ENCODE data around the gene TOR3A. TPM values are rescaled to one million over a fixed set of nuclear protein-coding genes. Genes with fewer than 3 reads are reported as not detected.

Gene TOR3A
- total and polyA plus RNA-seq, 2 of the 13 experiments (the other 11 are each of a cell fraction or from before 2014, with no cell fraction given), result 14.7 to 28.4 TPM

GRCh38 chr1:179081687-179082332 lies at the start of gene TOR3A (continued):
- TF ChIP-seq PREB (CRISPR knock-in tag; IDR thresholded peaks at IDR 0.05) (no peak), RARA (CRISPR knock-in tag; IDR thresholded peaks at IDR 0.05) (no peak), ZNF850 (CRISPR knock-in tag; conservative IDR thresholded peaks at IDR 0.05) (no peak; the same call in 1 of the 2 replicates), EEA1 (CRISPR knock-in tag; IDR thresholded peaks at IDR 0.05; ENCODE audit: borderline replicate concordance) (no peak; the same call in 1 of the 2 replicates), ZFAT (CRISPR knock-in tag; conservative IDR thresholded peaks at IDR 0.05) (peak; percentile 86), ZMAT5 (CRISPR knock-in tag; IDR thresholded peaks at IDR 0.05; ENCODE audit: borderline replicate concordance, low read depth) (no peak), ZBTB40 (IDR thresholded peaks at IDR 0.05) (no peak), ZBTB40 (CRISPR knock-in tag; IDR thresholded peaks at IDR 0.05) (peak; percentile 45; the same call in 1 of the 2 replicates), HDAC2 (CRISPR knock-in tag; IDR thresholded peaks at IDR 0.05) (peak; percentile 43), YY1 (IDR thresholded peaks at IDR 0.05; ENCODE audit: insufficient read depth, insufficient replicate concordance, low read depth, low read length) (peak; percentile 27), MAX (IDR thresholded peaks at IDR 0.05) (peak; percentile 87), MED1 (CRISPR knock-in tag; IDR thresholded peaks at IDR 0.05) (peak; percentile 58), TAF1 (CRISPR knock-in tag; IDR thresholded peaks at IDR 0.05) (peak; percentile 82), ZNF720 (CRISPR knock-in tag; IDR thresholded peaks at IDR 0.05) (no peak), CEBPG (CRISPR knock-in tag; IDR thresholded peaks at IDR 0.05) (no peak), ATF6 (CRISPR knock-in tag; conservative IDR thresholded peaks at IDR 0.05) (no peak), ZNF382 (CRISPR knock-in tag; IDR thresholded peaks at IDR 0.05; ENCODE audit: borderline replicate concordance) (no peak), KLF15 (CRISPR knock-in tag; IDR thresholded peaks at IDR 0.05; ENCODE audit: borderline replicate concordance) (no peak)

Measured in HepG2 (cell line).